UCSD-AML1 (cell line): ENCODE results near the gene FMN2.

Experiments used
- DNase-seq: peaks from one replicate; lab custom pipeline; 2025; ENCODE audit not compliant: unreplicated experiment; lab: John Stamatoyannopoulos, UW

FMN2 gene

GRCh38 chr1:240192851-240193250 lies 101.2 kb downstream of the FMN2 start:
- no peak for DNase-seq

GRCh38 chr1:240193679-240194078 lies 102.0 kb downstream of the FMN2 start:
- DNase-seq = no peak

- DNase-seq = no peak
Measured at GRCh38 chr1:240194120-240194519, 102.4 kb downstream of the FMN2 start.

GRCh38 chr1:240198376-240198775 lies 106.7 kb downstream of the FMN2 start:
- no peak for DNase-seq

GRCh38 chr1:240199758-240200645 lies 108.3 kb downstream of the FMN2 start:
- DNase-seq = no peak

GRCh38 chr1:240201931-240202330 lies 110.2 kb downstream of the FMN2 start:
- DNase-seq = no peak

- DNase-seq = no peak
Measured at GRCh38 chr1:240207073-240207709, 115.5 kb downstream of the FMN2 start.

GRCh38 chr1:240210026-240210425 lies 118.3 kb downstream of the FMN2 start:
- no peak for DNase-seq

GRCh38 chr1:240212556-240212955 lies 120.9 kb downstream of the FMN2 start:
- no peak for DNase-seq

- DNase-seq = no peak
Measured at GRCh38 chr1:240217403-240217802, 125.7 kb downstream of the FMN2 start.

- no peak for DNase-seq
Measured at GRCh38 chr1:240219104-240219503, 127.4 kb downstream of the FMN2 start.

GRCh38 chr1:240226102-240226501 lies 134.4 kb downstream of the FMN2 start:
- no peak for DNase-seq

- DNase-seq = no peak
Measured at GRCh38 chr1:240230816-240231215, 139.1 kb downstream of the FMN2 start.

- DNase-seq = no peak
Measured at GRCh38 chr1:240232530-240232929, 140.8 kb downstream of the FMN2 start.

GRCh38 chr1:240234485-240235210 lies 143.0 kb downstream of the FMN2 start:
- DNase-seq = no peak

GRCh38 chr1:240235521-240236288 lies 144.0 kb downstream of the FMN2 start:
- DNase-seq = no peak

GRCh38 chr1:240237305-240237721 lies 145.6 kb downstream of the FMN2 start:
- DNase-seq = no peak

GRCh38 chr1:240239309-240239708 lies 147.6 kb downstream of the FMN2 start:
- no peak for DNase-seq

GRCh38 chr1:240241278-240241677 lies 149.6 kb downstream of the FMN2 start:
- no peak for DNase-seq

- no peak for DNase-seq
Measured at GRCh38 chr1:240242601-240243144, 151.0 kb downstream of the FMN2 start.
